SU-DHL-6 (cell line): ENCODE measurements around the gene ZNF592.

ENCODE experiments used
- CTCF ChIP-seq: fragments of 200-600 bp; sonication (generic); IDR thresholded peaks from one replicate; pipeline ENCODE4 v1.5.1; 2017; ENCODE audit warnings: antibody characterized with exemption, mild to moderate bottlenecking, low read length, moderate library complexity; ENCODE audit not compliant: insufficient read depth, poor library complexity, severe bottlenecking
- EZH2phosphoT487 ChIP-seq: fragments of 200-600 bp; sonication (generic), shearing (Covaris generic); conservative IDR thresholded peaks from 2 replicates; pipeline ENCODE4 v1.6.1; 2018; ENCODE audit warnings: mild to moderate bottlenecking, antibody characterized with exemption, low read length, moderate library complexity, mixed read lengths

- TF ChIP-seq CTCF (no peak), EZH2phosphoT487 (no peak)
Observed at GRCh38 chr15:84759018-84759417, 10.6 kb downstream of the ZNF592 start.
